Tibial nerve (tissue), 3 donors: ENCODE measurements around the gene TCF4.

Source experiments
- EP300 ChIP-seq, 2 donors: sonication (generic); formaldehyde crosslinking; IDR thresholded peaks; one replicate each; pipeline ENCODE4 v1.6.1; 2017; ENCODE audit warnings: antibody characterized with exemption in 2 of 2, mild to moderate bottlenecking in 1 of 2
- POLR2A ChIP-seq, 2 donors: fragments of 450-650 bp; IDR thresholded peaks; one replicate each; pipeline ENCODE4 v1.6.1; 2017; ENCODE audit warnings: antibody characterized with exemption in 2 of 2, mild to moderate bottlenecking in 2 of 2, moderate library complexity in 2 of 2

- TF ChIP-seq POLR2A (IDR thresholded peaks at IDR 0.05), result no peak
- TF ChIP-seq EP300 (IDR thresholded peaks at IDR 0.05), result no peak
Measured at GRCh38 chr18:55449412-55450140, 138.4 kb downstream of the TCF4 start.
